Amniotic epithelial cell (primary cell): ENCODE data around the gene NELL2.
A peak's percentile ranks its signal among the peaks of the same experiment; 100 is the strongest.

Experiments used
- DNase-seq: peaks from one replicate; pipeline ENCODE4 v3.0.0-alpha.2; 2010; ENCODE audit warnings: low read depth

Gene NELL2

GRCh38 chr12:44611538-44611937 lies 264.6 kb downstream of the NELL2 start:
- no peak for DNase-seq

GRCh38 chr12:44603701-44604100 lies 272.4 kb downstream of the NELL2 start:
- DNase-seq, result no peak

- no peak for DNase-seq
Observed at GRCh38 chr12:44592626-44593025, 283.5 kb downstream of the NELL2 start.

GRCh38 chr12:44589697-44590096 lies 286.4 kb downstream of the NELL2 start:
- DNase-seq, result no peak

GRCh38 chr12:44588651-44589050 lies 287.5 kb downstream of the NELL2 start:
- DNase-seq, result no peak

GRCh38 chr12:44584625-44585024 lies 291.5 kb downstream of the NELL2 start:
- no peak for DNase-seq

GRCh38 chr12:44582521-44582920 lies 293.6 kb downstream of the NELL2 start:
- DNase-seq, result no peak

GRCh38 chr12:44581642-44582242 lies 294.4 kb downstream of the NELL2 start:
- no peak for DNase-seq

GRCh38 chr12:44574586-44574985 lies 301.5 kb downstream of the NELL2 start:
- DNase-seq, result peak; percentile 1

- DNase-seq, result peak; percentile 0
Observed at GRCh38 chr12:44573723-44574122, 302.4 kb downstream of the NELL2 start.

GRCh38 chr12:44571006-44571550 lies 305.0 kb downstream of the NELL2 start:
- no peak for DNase-seq

- DNase-seq, result no peak
Observed at GRCh38 chr12:44570036-44570583, 306.0 kb downstream of the NELL2 start.

- no peak for DNase-seq
Observed at GRCh38 chr12:44565163-44565562, 311.0 kb downstream of the NELL2 start.

GRCh38 chr12:44563486-44563885 lies 312.6 kb downstream of the NELL2 start:
- DNase-seq, result no peak

GRCh38 chr12:44558340-44559100 lies 317.6 kb downstream of the NELL2 start:
- DNase-seq, result no peak

GRCh38 chr12:44555454-44555853 lies 320.7 kb downstream of the NELL2 start:
- DNase-seq, result no peak

- no peak for DNase-seq
Observed at GRCh38 chr12:44551631-44552030, 324.5 kb downstream of the NELL2 start.

- DNase-seq, result no peak
Observed at GRCh38 chr12:44550377-44550776, 325.7 kb downstream of the NELL2 start.

GRCh38 chr12:44546060-44546459 lies 330.1 kb downstream of the NELL2 start:
- no peak for DNase-seq

- DNase-seq, result no peak
Observed at GRCh38 chr12:44544018-44544417, 332.1 kb downstream of the NELL2 start.

GRCh38 chr12:44542716-44543115 lies 333.4 kb downstream of the NELL2 start:
- no peak for DNase-seq

- no peak for DNase-seq
Observed at GRCh38 chr12:44537354-44537753, 338.8 kb downstream of the NELL2 start.

- DNase-seq, result no peak
Observed at GRCh38 chr12:44532940-44533339, 343.2 kb downstream of the NELL2 start.
